HG03097 (cell line): ENCODE results near the gene AP1G2.

ENCODE experiments used
- ATAC-seq: cut with Tn5 transposase; IDR thresholded peaks from one replicate; pipeline ENCODE4 v1.9.1; 2021; ENCODE audit not compliant: unreplicated experiment, low FRiP score

The AP1G2 gene

DNA sequence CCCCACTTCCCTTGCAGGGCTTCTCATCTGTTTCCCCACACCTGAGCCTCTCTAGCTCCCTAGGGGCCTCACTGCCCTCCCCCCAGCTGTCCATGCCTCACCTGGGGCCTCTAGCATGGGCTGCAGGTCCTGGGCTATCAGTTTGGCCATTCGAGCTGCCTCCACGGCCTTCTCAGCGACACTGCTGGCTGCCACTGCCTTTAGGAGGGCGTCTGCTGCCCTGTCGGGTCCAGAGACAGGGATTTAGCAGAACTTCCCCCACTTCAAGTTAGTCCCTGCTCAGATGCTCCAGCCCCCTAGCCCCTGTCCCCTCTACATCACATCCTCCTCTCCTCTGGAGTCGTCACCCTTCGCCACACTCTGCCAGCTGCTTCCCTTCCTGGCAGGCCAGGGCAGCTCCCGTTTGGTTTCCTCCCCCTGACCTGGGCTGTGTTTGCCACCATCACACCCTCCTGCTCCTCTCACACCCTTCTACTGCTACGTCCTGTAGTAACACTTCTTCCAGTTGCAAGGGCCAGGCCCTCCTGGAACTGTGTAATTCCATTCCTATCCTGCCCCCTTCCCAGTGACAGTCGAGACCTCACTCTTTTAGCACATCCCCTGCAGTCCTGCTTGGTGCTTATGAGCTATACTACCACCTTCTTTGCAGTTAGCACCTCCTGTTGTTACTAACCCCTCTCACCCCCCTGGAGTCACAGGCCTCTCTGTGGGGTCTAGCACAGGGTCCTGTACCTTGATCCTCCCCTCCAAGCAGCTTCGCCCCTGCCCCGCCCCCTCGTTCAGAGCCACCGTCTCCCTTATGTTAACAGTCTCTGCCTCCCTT, 4.3 kb upstream of the AP1G2 start:
- ATAC-seq: no peak

DNA sequence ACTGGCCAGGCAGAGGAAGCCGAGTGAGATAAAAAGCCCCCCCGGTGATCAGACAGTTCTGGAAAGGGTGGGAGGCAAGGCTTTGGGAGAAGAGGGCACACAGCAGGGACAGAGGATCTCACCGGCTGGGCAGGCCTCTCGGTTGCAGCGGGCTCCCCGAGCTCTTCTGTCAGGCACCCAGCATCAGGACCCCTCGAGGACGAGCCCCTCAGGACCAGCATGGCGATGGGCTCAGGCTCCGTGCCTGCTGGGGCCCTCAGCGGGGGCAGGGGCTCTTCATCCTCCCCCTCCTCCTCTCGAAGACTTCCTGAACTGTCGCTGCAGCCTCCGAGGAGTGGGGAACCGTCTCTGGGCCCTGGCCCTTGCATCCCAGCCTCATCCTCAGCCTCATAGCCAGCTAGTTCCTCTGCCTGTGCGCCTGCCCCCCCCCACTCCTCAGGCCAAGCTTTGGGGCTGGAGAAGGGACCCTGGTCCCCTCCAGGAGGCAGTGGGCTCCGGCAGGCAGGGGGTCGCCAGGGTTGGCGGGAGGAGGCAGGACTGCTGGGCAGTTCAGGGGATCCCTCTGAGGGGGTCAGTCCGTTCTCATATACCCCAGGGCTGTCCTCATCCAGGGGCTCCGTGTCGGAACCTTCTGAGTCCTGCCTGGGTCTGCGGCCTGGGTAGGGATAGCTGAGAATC, 3.4 kb upstream of the AP1G2 start:
- ATAC-seq: no peak

DNA sequence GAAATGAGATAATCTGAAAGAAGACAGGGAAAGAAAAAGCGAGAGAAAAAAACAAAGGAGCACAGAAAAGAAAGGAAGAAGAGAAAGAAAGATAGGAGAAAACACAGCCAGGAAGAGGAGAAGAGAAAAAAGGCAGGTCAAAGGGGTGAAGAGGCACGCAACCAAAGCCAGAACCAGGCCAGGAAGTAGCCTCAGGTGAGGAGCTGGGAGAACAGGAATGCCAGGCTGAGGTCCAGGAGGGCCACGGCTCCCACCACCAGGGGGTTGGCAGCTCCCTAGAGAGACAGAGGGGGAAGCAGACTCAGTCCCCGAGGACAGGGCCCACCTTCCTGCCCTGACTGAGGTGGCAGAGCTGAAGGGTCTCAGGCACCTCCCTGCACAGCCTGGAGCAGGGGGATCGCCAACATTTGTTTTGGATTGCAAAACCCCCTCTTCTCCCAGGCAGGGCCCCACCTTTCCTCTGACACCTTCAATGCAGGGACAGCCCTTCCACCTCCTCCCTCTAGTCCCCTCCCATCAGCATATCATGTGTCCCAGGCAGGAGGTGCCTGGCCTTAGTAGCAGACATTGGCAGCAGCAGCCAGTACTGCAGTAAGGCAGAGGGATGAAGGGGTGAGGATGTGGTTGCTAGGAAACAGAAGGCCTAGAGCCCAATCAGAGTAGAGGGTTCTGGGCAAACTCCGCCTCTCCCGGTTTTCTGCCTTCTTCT, 2.0 kb upstream of the AP1G2 start:
- ATAC-seq: no peak

DNA sequence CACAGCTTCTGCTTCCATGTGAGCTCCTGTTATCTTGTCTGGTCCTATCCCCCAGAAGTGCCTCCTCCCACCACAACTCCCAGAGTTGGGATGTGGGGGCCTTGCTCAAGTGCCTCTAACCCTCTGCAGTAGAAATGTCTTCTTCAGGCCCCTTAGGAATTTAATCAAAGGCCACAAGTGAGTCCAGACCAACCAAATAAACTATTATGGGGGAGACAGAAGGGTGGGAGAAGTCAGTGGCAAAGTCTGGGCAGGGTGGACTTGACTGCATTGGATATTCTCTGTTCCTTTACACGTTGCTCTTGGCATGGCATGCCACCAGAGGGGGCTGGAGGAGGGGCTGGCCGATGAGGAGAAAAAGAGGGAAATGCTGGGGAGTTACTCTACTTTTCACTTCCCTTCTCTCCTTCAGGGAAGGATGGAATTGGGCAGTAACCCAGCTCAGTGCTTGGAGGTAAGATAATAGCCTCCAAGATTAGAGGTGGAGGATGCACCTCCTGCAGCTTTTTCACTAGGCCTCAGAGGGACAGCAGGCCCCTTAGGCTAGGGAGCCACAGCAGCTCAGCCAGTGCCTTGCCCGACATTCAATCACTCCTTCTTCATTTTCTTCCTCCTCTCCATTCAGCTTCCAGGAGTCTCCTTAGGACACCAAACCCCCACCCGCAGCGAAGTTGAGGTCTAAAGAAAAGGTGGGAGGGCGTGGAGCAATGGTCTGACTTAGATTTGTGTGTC, 1.2 kb upstream of the AP1G2 start:
- ATAC-seq: no peak

DNA sequence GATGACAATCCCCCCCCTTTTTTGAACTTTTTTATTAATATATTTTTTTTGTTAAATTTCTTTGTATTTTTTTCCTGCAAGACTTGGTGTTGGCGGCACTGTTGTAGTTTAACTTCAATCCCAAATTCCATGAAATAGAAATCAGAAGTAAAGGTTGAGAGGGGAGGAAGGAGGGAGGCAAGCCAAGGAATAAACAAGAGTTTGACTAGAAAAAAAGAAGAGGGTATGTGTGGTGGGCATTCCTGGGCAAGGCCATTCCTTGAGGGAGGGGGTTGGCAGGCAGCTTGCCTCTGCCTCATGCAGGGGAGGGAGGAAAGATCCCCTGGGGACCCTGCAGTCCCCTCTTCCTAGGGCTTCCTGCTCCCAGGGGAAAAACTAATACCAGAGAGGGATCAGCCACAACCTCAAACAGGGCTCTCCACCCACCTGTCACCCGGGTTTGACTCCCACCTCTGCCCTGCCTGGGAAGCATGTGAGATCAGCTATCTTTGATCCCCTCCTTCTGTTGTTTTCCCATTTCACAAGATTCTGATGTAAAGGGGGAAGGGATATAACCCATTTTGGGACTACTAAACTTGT, 519 bp upstream of the AP1G2 start:
- no peak for ATAC-seq

DNA sequence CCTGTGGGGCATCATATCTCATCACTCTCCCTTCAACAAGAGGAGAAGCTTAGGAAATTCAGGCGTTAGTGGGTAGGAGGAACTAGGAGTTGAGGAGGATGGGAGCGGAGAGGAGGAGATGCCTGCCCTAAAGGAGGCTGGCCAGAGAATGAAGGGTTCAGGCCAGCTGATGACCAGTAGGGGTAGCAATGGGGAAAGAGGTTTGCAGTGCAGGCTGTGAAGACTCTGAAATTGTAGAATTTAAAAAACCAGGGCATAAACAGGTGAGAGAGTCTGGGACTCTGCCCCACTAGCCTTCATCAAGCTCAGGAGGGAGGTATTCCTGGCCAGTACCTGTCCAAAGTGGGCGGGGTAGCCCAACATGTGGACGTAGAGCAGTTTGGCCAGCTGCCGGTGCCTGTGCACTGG, 809 bp downstream of the AP1G2 start:
- ATAC-seq: peak; percentile 2

DNA sequence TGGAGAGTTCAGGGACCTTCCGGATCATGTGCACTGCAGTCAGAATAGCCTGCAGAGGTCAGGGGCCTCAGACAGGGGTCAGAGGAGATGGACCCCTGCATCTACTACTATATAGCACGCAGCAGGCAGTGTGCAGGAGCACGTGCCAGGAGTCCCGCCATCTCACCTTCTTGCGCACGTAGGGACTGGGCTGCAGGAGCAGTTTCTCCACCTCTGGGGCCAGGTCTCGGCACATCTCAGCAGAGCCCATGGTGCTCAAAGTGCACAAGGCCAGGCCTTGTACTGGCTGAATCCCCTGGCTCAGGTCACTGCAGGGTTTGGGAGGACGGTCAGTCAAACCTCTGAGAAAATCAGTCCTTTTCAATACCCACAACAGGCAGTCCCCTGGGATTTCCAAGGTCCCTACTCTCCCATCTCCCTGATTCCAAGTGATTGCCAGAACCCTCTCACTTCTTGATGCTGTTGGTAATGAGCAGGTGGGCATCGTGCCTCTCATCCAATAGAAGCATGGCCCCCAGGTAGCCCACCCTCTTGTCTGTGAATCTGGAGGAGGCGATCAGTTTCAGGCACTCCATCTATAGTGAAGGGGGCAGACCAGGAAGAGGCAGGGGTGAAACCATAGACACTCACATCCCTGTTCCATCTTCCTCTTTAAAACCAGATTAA, 1.3 kb downstream of the AP1G2 start:
- no peak for ATAC-seq

DNA sequence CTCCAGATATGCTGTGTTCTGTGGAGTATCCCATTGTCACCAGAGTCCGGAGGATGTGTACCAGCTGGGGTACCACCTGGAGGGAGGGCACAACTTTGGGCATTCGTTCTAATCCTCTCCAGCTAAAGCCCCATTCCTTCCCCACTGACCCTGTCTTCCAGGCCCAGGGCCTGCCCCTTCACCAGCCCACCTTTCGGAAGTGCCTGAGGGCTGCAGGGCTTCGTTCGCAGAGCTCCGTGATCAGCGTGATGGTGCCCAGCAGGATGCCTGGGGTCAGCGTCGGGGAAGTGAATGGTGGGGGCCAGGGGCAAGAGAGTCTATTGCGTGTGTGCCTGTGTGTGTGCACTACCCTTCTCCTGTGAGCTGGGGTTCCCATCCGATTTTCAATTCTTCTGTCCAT, 2.0 kb downstream of the AP1G2 start:
- no peak for ATAC-seq

DNA sequence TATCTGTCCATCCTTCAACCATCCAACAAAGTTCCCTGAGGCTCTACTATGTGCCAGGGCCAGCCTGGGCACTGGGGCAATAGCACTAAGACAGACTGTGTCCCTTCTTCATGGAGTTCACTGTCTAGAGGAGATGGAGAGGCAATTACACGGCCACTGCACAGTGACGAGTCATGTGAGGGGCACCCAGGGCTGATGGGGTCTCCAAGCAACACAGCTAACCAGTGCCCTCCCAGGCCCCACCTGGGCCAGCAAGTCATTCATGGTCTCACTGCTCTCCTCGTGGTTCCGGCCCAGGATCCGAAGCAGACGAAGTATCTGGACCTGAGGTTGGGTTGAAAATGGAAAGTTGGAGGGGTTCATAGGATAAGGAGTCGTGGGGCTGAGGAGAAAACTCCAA, 2.7 kb downstream of the AP1G2 start:
- ATAC-seq: no peak

DNA sequence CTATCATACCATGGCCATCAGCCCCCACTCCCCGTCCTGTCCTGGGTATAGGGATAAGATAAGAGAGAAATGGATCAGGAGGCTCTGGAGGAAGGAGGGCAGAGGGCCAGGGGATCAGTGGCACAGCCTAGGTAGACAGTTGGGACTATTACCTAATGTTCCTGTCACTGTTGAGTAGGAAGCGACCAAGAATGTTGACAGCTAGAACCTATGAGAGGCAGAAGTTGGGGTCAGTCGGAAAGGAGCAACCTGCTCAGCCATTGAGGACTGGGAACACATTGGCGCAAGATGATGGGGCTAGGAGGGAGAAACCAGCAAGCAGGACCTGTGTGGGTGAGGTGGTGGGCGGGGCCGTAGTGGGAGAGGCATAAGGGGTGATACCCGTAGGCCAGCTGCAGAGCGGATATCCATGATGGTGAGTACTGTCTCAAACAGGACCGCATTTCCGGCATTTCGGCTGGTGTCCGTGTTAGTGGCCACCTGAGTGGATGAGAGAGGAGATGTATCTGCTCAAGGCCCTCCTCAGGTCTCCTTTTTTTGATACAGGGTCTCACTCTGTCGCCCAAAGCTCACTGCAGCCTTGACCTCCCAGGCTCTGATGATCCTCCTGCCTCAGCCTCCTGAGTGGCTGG, 3.3 kb downstream of the AP1G2 start:
- no peak for ATAC-seq

DNA sequence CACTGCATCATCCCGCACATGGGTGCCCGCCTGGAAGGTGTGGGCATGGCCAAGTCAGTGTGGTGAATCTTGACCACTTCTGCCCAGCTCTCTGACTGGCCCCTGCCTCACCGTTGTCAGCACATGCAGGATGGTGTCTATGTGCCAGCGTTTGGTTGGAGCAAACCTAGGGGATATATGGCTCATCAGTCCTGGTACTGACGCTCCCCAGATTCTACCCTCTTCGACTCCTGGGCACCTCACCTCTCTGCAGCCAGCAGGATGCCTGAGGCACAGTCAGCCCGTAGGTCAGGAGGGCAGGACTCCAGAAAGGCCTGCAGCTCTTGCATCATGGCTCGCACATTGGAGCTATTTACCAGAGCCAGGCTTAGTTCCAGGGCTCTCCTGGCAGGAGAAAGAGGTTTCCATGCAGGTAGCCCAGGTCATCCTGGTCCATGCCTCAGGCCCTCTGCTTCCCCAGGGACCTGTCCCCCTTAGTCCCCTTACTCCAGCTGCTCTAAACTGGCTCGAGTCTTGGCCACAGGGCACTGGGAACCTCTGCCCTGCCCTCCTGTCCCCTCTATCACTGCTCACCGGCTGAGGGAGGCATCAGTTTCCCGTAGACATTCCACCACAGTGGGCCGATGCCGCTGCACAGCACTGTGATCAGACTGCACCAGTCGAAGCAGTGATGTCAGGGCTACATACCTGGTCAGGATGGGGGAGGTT, 4.0 kb downstream of the AP1G2 start:
- ATAC-seq: no peak

DNA sequence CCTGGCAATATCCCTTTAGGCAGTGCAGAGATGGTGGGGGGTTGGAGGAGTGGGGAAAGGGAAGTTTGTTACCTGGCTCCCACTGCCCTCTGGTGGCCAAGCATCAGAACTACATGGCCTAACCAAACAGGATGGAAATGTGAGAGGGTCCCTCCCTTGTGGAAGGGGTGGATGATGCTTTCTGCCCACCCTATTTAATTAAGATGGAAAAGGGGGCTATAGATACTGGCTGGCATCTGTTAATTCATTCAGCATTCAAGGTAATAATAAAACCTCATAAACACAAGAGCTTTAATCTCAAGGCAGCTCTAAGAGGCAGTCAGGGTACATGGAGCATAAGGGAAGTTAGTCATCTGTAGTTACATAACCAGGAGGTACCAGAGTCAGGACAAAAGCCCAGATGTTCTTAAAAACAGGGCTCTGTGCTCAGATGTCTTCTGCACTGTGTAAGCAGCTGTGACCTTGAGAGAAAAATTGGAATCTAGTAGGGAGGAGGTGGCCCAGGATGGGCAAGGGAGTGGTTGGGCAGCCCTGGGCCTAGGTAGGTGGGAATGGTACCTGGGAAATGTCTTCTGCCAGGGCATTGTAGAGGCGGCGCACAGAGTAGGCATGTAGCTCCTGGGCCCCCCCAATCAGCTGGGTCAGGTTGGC, 4.6 kb downstream of the AP1G2 start:
- ATAC-seq: no peak

DNA sequence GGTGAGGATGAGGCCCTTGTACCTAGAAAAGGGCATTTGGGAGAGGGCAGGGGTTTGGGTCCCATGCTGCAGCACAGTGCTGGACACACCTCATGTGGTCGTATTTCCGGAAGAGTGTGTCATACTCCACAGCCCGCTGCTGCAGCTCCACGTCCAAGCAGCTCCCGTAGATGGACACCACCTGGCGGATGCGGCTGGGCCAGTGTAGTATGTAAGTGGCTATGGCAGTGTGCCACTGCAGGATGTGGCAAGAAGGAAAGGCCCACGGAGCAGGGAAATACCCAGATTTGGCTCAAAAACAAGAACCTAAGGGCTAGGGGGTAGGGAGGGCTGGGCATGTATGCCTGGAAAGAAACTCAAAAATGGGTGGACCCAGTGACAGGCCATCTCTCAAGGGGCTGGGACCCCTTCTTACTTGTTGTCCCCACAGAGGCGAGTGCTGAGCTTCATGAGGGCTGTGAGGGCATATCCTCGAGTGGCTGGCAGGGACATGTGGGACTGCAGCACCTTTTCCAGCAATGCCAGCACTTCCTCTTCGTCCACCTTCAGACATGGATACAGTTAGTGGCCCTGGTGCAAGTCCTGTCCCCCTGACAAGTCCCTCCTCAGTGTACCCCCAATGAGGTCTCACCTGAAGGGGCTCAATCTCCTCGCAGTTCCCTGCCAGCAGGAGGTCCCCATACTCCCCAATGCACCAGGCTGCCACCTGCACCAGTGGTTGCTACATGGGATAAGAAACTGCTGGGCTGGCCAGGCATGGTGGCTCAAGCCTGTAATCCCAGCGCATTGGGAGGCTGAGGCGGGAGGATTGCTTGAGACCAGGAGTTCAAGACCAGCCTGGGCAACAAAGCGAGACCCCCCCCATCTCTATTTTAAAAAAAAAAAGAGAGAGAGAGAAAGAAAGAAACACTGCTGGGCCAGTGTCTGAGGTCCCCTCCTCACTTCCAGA, 5.4 kb downstream of the AP1G2 start:
- ATAC-seq: no peak

DNA sequence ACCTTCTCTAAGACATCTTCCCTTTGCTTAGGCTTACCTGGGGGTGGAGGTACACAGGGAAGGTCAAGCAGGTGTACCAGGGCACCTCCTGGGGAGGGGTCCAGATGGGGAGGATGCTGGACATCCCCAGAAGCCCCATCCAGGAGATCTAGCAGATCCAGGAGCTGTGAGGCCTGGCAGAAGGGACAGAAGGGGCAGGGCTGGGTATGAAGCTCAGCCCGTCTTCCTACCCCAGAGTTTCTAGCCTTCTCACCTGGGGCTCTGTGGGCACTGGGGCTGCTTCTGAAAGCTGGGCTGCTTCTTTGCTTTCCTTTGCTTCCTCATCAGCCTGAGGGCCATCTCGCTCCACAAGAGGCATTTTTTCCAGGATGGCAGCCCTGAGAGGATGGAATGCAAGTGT, 6.3 kb downstream of the AP1G2 start:
- ATAC-seq: no peak

DNA sequence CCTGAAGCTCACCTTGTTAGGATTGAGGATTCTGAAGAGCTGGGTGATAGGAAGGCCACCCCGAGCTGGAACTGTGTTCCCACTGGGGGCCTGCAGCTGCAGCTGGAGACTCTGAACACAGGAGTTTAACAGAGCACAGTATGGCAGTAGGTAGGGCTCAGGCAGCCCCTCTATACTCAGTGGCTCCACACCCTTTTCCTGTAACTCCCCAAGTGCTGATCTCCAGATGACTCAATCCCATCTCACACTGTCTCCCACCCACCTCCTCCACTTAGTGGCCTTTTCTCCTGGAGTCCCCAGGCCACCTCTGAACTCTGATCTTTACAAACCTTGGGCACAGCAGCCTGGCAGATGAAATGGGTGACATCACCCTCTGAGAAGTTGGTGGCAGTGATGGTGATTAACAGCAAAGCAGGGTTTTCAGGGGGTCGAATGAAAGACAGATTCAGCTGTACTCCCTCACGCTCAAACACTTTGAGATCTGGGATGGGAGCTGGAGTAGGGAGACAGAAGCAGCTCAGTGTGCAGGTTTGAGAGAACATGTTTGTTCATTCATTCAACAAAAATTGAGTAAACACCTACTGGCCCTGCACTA, 7.6 kb downstream of the AP1G2 start:
- ATAC-seq: no peak

DNA sequence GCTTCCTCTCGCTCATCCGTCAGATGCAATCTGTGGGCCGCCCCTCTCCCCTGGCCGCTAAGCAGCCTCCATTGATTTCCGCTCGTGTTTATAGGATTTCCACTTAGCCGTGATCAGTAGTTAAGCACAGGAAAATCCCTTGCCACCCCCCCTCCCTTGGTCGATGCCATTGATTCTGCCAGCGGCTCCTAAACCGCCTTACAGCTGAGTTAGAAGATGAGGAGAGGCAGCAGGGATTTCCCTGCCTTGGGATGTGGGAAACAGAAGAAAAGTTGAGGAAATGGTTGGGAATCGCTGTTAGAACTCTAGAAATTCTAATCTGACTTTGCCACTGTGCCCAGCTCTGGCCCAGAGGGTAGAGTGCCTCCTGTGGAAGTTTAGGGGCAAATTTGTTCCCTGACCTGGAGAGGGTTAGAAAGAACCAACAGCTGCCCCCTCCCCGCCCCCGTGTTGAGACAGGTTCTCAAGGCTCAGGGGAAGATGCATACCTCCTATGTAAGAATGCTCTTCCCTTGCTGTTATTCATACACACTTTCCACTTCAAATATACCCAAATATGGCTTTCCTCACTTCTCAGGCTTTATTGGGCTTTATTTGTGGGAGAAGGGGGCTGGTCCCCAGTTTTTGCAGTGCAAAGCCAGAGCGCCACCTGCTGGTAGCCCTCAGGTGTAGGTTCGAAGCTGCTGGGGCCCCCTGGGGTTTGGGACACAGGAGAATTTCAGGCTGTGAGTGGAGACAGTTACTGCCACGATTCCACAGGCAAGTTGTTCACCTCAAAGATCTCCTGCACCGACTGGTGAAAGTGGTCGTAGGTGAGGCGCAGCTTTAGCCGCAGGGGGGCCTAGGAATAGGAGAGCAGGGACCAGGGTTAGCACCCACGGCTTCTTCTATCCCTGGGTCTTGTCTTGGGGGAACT, 8.3 kb downstream of the AP1G2 start:
- ATAC-seq: no peak
